HUES48 (cell line): ENCODE results near the gene GSK3B.

Experiments used
- H3K27ac ChIP-seq: one replicate; pipeline ENCODE4 v1.7.0; 2013; ENCODE audit warnings: low read depth, low read length, inconsistent platforms
- H3K27me3 ChIP-seq: 2 replicates; pipeline ENCODE4 v1.6.1; 2013; ENCODE audit warnings: mild to moderate bottlenecking, low read length; ENCODE audit not compliant: control insufficient read depth, insufficient read depth
- H3K36me3 ChIP-seq: 2 replicates; pipeline ENCODE4 v1.6.1; 2013; ENCODE audit warnings: low read length; ENCODE audit not compliant: control insufficient read depth, insufficient read depth
- H3K4me1 ChIP-seq: 2 replicates; pipeline ENCODE4 v1.6.1; 2013; ENCODE audit warnings: mild to moderate bottlenecking, low read length; ENCODE audit not compliant: control insufficient read depth, insufficient read depth
- H3K4me3 ChIP-seq: 2 replicates; pipeline ENCODE4 v1.5.1; 2013; ENCODE audit warnings: mild to moderate bottlenecking, low read depth, low read length
- H3K9ac ChIP-seq: 2 replicates; pipeline ENCODE4 v1.6.1; 2013; ENCODE audit warnings: mild to moderate bottlenecking, low read depth, low read length, moderate library complexity
- H3K9me3 ChIP-seq: 2 replicates; pipeline ENCODE4 v1.6.1; 2013; ENCODE audit warnings: low read length; ENCODE audit not compliant: control insufficient read depth, insufficient read depth

GSK3B gene

DNA sequence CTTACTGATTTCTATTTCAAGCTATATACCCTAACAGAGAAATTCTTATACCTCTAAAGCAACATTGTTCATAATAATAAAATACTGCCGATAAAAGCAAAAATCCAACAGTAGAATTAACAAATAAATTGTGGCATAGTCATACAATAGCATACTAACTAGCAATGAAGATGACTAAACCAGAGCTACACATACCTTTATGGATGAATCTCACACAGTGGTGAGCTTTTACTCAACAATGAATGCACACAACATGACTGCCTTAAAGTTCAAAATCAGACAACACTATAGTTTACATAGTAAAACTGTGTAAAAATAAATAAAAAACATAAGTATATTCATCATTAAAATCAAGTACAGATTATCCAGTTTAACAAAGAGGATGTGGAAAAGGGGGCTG lies 213.3 kb downstream of the GSK3B start:
- Histone ChIP-seq H3K4me1 (peaks cover 12% of the 10 kb centered on the region; the same call in 1 of the 2 replicates), H3K36me3 (peaks cover 3% of the 10 kb centered on the region), H3K27me3 (no peaks in the 10 kb centered on the region), H3K27ac (no peak overlapping the region), H3K4me3 (no peak overlapping the region), H3K9ac (no peak overlapping the region), H3K9me3 (no peaks in the 10 kb centered on the region)

- Histone ChIP-seq H3K36me3 (no peaks in the 10 kb centered on the region), H3K4me1 (peaks cover 16% of the 10 kb centered on the region; the same call in 1 of the 2 replicates), H3K4me3 (no peak overlapping the region), H3K9me3 (no peaks in the 10 kb centered on the region), H3K27ac (no peak overlapping the region), H3K27me3 (no peaks in the 10 kb centered on the region), H3K9ac (no peak overlapping the region)
Observed at GRCh38 chr3:119873646-119874045, 220.6 kb downstream of the GSK3B start.

DNA sequence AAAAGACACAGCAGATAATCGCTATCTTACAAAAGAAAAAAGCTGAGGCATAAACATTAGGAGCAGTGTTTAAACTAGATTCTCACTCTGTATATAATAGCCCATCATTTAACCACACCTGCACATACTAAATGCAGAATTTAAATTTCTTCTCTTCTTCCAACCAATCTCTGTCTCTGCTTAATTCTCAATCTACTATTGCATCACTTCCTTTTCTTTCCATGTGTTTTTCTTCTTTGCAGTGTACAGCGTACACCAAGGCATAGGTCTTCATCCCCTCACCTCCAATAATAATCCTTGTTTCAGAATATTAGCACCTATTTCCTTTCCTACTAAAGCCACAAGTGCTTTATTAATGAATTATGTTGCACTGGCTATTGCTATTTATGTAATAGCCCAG lies 221.5 kb downstream of the GSK3B start:
- Histone ChIP-seq H3K27ac (no peak overlapping the region), H3K27me3 (no peaks in the 10 kb centered on the region), H3K4me1 (peaks cover 16% of the 10 kb centered on the region; the same call in 1 of the 2 replicates), H3K9ac (no peak overlapping the region), H3K4me3 (no peak overlapping the region), H3K9me3 (no peaks in the 10 kb centered on the region), H3K36me3 (no peaks in the 10 kb centered on the region)

- Histone ChIP-seq H3K4me3 (no peak overlapping the region), H3K4me1 (peaks cover 10% of the 10 kb centered on the region; the same call in 1 of the 2 replicates), H3K36me3 (0 out of 2 replicates have a peak, but pooled peaks cover 2% of the 10 kb centered on the region), H3K27me3 (no peaks in the 10 kb centered on the region), H3K9me3 (no peaks in the 10 kb centered on the region), H3K27ac (no peak overlapping the region), H3K9ac (no peak overlapping the region)
Observed at GRCh38 chr3:119871571-119871970, 222.7 kb downstream of the GSK3B start.

GRCh38 chr3:119870512-119870911 lies 223.7 kb downstream of the GSK3B start:
- Histone ChIP-seq H3K4me1 (no peaks in the 10 kb centered on the region), H3K27me3 (no peaks in the 10 kb centered on the region), H3K27ac (no peak overlapping the region), H3K9ac (no peak overlapping the region), H3K4me3 (no peak overlapping the region), H3K9me3 (no peaks in the 10 kb centered on the region), H3K36me3 (0 out of 2 replicates have a peak, but pooled peaks cover 6% of the 10 kb centered on the region)

GRCh38 chr3:119864476-119864875 lies 229.8 kb downstream of the GSK3B start:
- peaks cover 26% of the 10 kb centered on the region for H3K36me3 ChIP-seq
- no peak overlapping the region for H3K9ac ChIP-seq
- no peaks in the 10 kb centered on the region for H3K4me1 ChIP-seq
- H3K9me3 ChIP-seq, result no peaks in the 10 kb centered on the region
- no peaks in the 10 kb centered on the region for H3K27me3 ChIP-seq
- H3K27ac ChIP-seq, result no peak overlapping the region
- no peak overlapping the region for H3K4me3 ChIP-seq

- no peaks in the 10 kb centered on the region for H3K4me1 ChIP-seq
- H3K4me3 ChIP-seq, result no peak overlapping the region
- no peak overlapping the region for H3K9ac ChIP-seq
- no peak overlapping the region for H3K27ac ChIP-seq
- no peaks in the 10 kb centered on the region for H3K9me3 ChIP-seq
- H3K27me3 ChIP-seq, result no peaks in the 10 kb centered on the region
- peaks cover 26% of the 10 kb centered on the region for H3K36me3 ChIP-seq
Observed at GRCh38 chr3:119862616-119863015, 231.6 kb downstream of the GSK3B start.

DNA sequence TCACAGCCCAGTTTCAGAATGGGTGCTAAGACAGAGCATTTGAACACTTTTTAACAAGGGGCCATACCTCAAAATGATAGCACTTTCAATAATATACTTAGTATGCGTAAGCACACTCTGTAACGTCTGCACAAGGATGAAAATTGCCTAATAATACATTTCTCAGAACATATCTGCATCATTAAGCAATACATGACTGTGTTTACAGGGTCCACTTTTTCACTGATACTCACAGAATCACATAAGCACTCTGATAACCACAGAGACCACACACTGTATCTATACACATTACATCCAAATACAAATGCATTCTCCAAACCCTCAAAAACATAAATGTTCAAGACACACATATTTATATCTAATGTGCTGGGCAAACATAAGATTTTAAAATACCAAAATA lies 232.6 kb downstream of the GSK3B start:
- Histone ChIP-seq H3K9ac (no peak overlapping the region), H3K9me3 (no peaks in the 10 kb centered on the region), H3K4me1 (no peaks in the 10 kb centered on the region), H3K4me3 (no peak overlapping the region), H3K27me3 (no peaks in the 10 kb centered on the region), H3K36me3 (peaks cover 25% of the 10 kb centered on the region), H3K27ac (no peak overlapping the region)

DNA sequence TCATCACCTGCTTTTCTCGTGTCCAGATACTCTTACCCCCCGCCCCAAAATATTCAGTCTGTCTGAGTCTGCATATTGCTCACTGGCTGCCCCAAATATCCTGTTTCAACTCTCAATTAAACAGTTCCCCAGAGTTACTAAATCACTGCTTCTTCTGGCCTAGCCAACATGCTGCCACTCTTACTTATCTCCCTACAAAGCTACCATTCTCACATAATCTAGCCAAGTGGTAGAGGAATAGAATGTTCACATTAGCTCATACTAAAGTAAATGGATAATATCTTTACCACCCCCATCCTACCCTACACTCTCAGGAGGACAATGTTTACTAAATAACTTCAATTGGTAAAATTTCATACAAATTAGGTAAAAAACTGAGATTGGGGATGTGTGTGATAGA lies 234.5 kb downstream of the GSK3B start:
- H3K27me3 ChIP-seq, result no peaks in the 10 kb centered on the region
- no peaks in the 10 kb centered on the region for H3K9me3 ChIP-seq
- no peaks in the 10 kb centered on the region for H3K4me1 ChIP-seq
- H3K27ac ChIP-seq, result no peak overlapping the region
- no peak overlapping the region for H3K4me3 ChIP-seq
- H3K9ac ChIP-seq, result no peak overlapping the region
- peaks cover 20% of the 10 kb centered on the region for H3K36me3 ChIP-seq

DNA sequence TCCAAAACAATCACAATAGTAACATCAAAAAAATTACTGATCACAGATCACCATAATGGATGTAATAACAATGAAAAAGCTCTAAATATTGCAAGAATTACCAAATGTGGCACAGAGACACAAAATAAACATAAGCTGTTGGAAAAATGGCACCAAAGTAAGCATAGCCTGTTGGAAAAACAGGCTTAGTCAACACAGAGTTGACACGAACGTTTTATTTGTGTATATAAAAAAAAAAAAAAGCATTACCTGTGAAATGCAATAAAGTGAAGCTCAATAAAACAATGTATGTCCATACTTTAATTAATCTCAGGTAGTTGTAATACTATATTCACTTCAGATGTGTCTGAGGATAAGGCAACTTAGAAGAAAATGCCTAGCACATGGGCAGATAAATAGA lies 235.3 kb downstream of the GSK3B start:
- no peaks in the 10 kb centered on the region for H3K9me3 ChIP-seq
- H3K9ac ChIP-seq, result no peak overlapping the region
- H3K27ac ChIP-seq, result no peak overlapping the region
- H3K4me3 ChIP-seq, result no peak overlapping the region
- no peaks in the 10 kb centered on the region for H3K27me3 ChIP-seq
- H3K4me1 ChIP-seq, result no peaks in the 10 kb centered on the region
- peaks cover 20% of the 10 kb centered on the region for H3K36me3 ChIP-seq

GRCh38 chr3:119856695-119857094 lies 237.6 kb downstream of the GSK3B start:
- no peak overlapping the region for H3K4me3 ChIP-seq
- no peak overlapping the region for H3K27ac ChIP-seq
- H3K9me3 ChIP-seq, result no peaks in the 10 kb centered on the region
- H3K27me3 ChIP-seq, result no peaks in the 10 kb centered on the region
- H3K9ac ChIP-seq, result no peak overlapping the region
- H3K36me3 ChIP-seq, result peaks cover 2% of the 10 kb centered on the region; the same call in 1 of the 2 replicates
- H3K4me1 ChIP-seq, result no peaks in the 10 kb centered on the region

- Histone ChIP-seq H3K9me3 (no peaks in the 10 kb centered on the region), H3K36me3 (peaks cover 6% of the 10 kb centered on the region; the same call in 1 of the 2 replicates), H3K27me3 (no peaks in the 10 kb centered on the region), H3K4me1 (no peaks in the 10 kb centered on the region), H3K27ac (no peak overlapping the region), H3K9ac (no peak overlapping the region), H3K4me3 (no peak overlapping the region)
Observed at GRCh38 chr3:119849126-119849525, 245.1 kb downstream of the GSK3B start.
